Right atrium auricular region (tissue), 2 donors: ENCODE data around the gene TMEM94. TPM values are rescaled to one million over a fixed set of nuclear protein-coding genes. Genes with fewer than 3 reads are reported as not detected.
"Not testable (repeated sequence)": the region's sequence is repeated elsewhere in the genome, so short reads cannot be mapped to it uniquely, and the experiment has no call there.

Experiments
- DNase-seq: peaks from one replicate; pipeline ENCODE4 v3.0.0-alpha.2; 2019; ENCODE audit warnings: low spot score
- H3K27ac ChIP-seq, 2 donors: fragments of 200-600 bp; sonication (generic); 1 replicate in 1 of 2; 2 replicates in 1 of 2; pipeline ENCODE4 v1.5.1; 2016 to 2019
- H3K27me3 ChIP-seq, 2 donors: fragments of 200-600 bp; sonication (generic); one replicate each; pipeline versions ENCODE4 v1.5.1 to v1.6.0; 2017 to 2019
- H3K36me3 ChIP-seq: fragments of 200-600 bp; sonication (generic); one replicate; pipeline ENCODE4 v1.5.1; 2016
- H3K4me1 ChIP-seq, 2 donors: fragments of 200-600 bp; sonication (generic); one replicate each; pipeline versions ENCODE4 v1.5.1 to v1.6.0; 2017 to 2019
- H3K4me3 ChIP-seq, 2 donors: fragments of 200-600 bp; sonication (generic); 1 replicate in 1 of 2; 2 replicates in 1 of 2; pipeline ENCODE4 v1.5.1; 2017 to 2019; ENCODE audit warnings: mild to moderate bottlenecking in 1 of 2, moderate library complexity in 1 of 2
- H3K9me3 ChIP-seq, 2 donors: fragments of 200-600 bp; sonication (generic); one replicate each; pipeline ENCODE4 v1.5.1; 2019
- total RNA-seq, 2 donors: library from RNA; depleted of rRNA; stranded (reverse); fragments of >200 nt; gene quantifications; one replicate each; pipeline ENCODE4 v1.1.0, GENCODE V29; 2016
- TF ChIP-seq, protein P1 (sequence below), 2 donors: fragments of 200-600 bp; sonication (generic); IDR thresholded peaks; one replicate each; pipeline ENCODE4 v1.5.1; 2019; ENCODE audit warnings: antibody characterized with exemption in 2 of 2

Gene TMEM94
- total RNA-seq, 2 donors from 2014 or later: 56.3 to 61.6 TPM

DNA sequence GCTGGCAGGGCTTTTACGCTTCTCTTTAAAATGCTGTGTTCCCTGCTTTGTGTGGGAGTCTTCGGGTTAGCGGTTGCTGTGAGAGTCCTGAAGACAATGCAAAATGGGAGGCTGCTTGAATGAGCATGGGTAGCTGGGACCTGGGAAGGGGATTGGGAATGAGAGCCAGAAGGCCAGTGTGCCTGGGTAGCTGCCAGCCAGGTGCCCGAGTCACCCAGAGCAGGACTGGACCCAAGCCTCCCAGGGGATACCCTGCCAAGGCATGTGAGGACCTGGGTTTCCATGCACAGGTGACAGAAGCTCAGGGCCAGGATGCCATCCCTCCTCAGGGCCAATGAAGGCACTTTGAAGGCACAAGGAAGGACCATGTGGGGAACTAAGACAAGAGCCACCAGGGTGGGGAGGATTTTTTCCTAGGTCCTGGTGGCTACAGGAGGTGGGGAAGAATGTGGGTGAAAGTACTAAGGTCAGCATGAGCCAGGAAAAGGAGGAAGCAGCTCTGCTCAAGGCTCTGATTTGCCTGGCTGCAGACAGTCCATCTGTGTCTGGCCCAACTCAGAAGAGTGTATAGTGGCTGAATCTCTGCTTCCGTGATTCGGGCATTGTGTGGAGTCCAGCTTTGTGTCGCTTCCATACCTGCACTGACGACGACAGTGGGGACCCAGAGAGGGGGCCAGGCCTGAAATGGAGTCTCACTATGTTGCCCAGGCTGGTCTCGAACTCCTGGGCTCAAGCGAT lies 20.5 kb downstream of the TMEM94 start:
- peaks cover 0 to 54% of the 10 kb centered on the region in 2 donors for H3K4me1 ChIP-seq
- H3K27ac ChIP-seq: peak overlapping the region; percentile 66 to 78
- no peaks in the 10 kb centered on the region for H3K9me3 ChIP-seq
- no peak for DNase-seq
- TF ChIP-seq, protein P1, sequence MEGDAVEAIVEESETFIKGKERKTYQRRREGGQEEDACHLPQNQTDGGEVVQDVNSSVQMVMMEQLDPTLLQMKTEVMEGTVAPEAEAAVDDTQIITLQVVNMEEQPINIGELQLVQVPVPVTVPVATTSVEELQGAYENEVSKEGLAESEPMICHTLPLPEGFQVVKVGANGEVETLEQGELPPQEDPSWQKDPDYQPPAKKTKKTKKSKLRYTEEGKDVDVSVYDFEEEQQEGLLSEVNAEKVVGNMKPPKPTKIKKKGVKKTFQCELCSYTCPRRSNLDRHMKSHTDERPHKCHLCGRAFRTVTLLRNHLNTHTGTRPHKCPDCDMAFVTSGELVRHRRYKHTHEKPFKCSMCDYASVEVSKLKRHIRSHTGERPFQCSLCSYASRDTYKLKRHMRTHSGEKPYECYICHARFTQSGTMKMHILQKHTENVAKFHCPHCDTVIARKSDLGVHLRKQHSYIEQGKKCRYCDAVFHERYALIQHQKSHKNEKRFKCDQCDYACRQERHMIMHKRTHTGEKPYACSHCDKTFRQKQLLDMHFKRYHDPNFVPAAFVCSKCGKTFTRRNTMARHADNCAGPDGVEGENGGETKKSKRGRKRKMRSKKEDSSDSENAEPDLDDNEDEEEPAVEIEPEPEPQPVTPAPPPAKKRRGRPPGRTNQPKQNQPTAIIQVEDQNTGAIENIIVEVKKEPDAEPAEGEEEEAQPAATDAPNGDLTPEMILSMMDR (IDR thresholded peaks at IDR 0.05): no peak
- H3K36me3 ChIP-seq: peaks cover 6% of the 10 kb centered on the region
- no peaks in the 10 kb centered on the region for H3K27me3 ChIP-seq
- peak overlapping the region in 1 of 2 donors; percentile 8 for H3K4me3 ChIP-seq

DNA sequence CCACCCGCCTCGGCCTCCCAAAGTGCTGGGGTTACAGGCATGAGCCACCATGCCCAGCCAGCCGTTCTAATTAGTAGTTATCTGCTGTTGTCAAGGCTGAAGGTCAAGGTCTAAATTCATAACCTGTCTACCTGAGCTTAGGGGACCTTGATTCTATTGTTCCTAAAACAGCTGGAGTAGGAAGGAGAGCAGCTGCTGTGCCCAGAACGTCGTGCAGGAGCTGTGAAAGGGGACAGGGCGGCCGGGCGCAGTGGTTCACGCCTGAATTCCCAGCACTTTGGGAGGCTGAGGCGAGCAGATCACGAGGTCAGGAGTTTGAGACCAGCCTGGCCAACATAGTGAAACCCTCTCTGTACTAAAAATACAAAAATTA lies 21.0 kb downstream of the TMEM94 start:
- not testable (repeated sequence) for H3K36me3 ChIP-seq, H3K4me3 ChIP-seq, DNase-seq, H3K27me3 ChIP-seq, H3K9me3 ChIP-seq
- Histone ChIP-seq H3K27ac (peak overlapping the region; percentile 66 to 78), H3K4me1 (peaks cover 0 to 57% of the 10 kb centered on the region in 2 donors)

DNA sequence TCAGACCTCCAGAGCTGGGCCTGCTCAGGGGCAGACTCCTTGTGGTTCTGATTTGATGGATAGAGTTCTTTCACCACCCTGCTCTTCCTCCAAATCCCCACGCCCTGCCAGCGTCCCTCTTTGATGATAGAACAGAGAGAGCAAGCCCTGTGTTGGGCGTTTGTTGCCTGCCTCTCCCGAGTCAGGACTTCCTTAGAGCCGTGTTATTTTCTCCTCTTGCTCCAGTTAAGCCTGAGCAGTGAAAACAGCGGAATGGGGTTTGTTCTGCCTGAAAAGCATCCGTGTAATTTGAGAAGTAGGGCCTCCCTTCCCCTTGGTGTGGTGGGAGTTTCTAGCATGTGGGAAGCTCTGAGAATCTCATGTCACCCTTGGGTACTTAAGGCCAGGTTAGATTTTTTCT lies 22.1 kb downstream of the TMEM94 start:
- Histone ChIP-seq H3K27ac (no peak overlapping the region), H3K4me3 (no peak overlapping the region), H3K4me1 (peaks cover 0 to 58% of the 10 kb centered on the region in 2 donors), H3K9me3 (no peaks in the 10 kb centered on the region), H3K27me3 (no peaks in the 10 kb centered on the region), H3K36me3 (no peaks in the 10 kb centered on the region)
- TF ChIP-seq, protein P1 (IDR thresholded peaks at IDR 0.05): no peak
- no peak for DNase-seq

DNA sequence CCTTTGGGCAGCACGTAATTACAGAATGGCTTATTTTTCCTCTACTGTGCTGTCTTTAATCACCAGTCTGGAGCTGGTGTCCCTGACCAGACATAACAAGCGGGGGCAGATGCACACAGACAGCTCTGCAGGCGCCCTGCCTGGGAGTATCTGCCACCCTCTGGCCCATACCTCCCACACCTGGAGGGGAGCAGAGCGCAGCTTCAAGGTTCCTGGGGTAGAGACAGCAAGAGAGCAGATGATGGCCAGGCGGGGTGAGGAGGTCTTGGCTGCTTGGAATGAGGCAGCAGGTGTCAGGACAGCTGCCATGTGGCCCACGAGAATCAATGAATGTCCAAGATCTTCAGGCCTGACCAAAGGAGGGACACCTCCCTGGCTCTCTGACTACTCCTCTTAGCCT lies 23.8 kb downstream of the TMEM94 start:
- no peak overlapping the region for H3K27ac ChIP-seq
- H3K4me1 ChIP-seq: peaks cover 0 to 54% of the 10 kb centered on the region in 2 donors
- no peak for DNase-seq

GRCh38 chr17:75481194-75482068 lies 25.0 kb downstream of the TMEM94 start:
- Histone ChIP-seq H3K27me3 (no peaks in the 10 kb centered on the region), H3K27ac (no peak overlapping the region), H3K4me3 (no peak overlapping the region), H3K4me1 (peaks cover 0 to 54% of the 10 kb centered on the region in 2 donors), H3K9me3 (no peaks in the 10 kb centered on the region), H3K36me3 (no peaks in the 10 kb centered on the region)
- no peak for DNase-seq
- TF ChIP-seq, protein P1 (IDR thresholded peaks at IDR 0.05): no peak

More for the DNA sequence above, 23.8 kb downstream of the TMEM94 start:
- Histone ChIP-seq H3K27me3 (no peaks in the 10 kb centered on the region), H3K36me3 (no peaks in the 10 kb centered on the region), H3K4me3 (no peak overlapping the region), H3K9me3 (no peaks in the 10 kb centered on the region)
- TF ChIP-seq, protein P1 (IDR thresholded peaks at IDR 0.05): no peak
